GM19240 (cell line): Measurements from ENCODE around the gene POLE4.

ENCODE experiments used
- DNase-seq: peaks from one replicate; pipeline ENCODE4 v3.0.0; 2011; ENCODE audit warnings: low spot score; ENCODE audit not compliant: insufficient read length

POLE4 gene

DNA sequence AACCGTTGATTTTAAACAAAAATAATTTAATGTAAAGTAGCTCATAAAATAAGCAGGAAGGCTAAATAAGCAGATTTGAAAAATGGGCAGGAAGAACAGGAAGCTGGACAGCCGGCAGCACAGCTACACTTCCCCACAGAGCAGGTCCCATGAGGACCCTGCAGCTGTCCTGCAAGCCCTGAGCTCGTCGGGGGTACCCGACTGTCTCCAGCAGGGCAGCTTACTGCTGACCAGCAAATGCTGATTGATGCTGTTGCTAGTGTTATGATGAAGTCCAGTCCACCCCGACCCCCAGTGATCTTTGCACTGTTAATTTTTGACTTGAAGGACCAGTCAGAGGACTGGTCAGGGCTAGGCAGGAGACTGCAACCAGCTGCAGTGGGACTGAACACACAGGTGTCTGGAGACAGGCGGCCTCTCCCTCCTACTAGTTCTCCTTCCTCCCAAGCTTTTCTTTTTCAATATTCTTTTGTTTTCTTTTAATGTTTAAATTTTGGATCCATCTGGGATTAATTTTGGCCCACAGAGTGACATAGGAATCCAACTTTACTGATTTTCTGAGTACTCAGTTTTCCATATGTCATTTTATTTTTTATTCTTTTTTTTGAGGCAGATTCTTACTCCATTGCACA is 27.7 kb downstream of the POLE4 start:
- no peak for DNase-seq

DNA sequence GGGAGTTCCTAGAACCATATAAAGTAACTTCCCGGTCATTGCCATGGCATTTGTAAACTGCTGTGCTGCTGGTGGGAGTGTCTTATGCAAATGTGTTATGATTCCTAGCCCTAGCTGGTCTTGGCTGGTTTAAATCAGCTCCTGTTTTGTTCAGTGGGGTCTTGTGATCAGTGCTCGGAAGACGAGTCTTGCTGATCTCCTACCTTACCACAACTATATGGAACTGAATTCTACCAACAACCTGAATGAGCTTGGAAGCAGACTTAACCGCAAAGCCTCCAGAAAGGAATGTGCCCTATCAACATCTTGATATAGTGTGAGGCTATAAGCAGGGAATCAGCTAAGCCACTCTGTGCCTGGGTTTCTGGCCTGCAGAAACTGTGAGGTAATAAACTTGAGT is 33.5 kb downstream of the POLE4 start:
- no peak for DNase-seq

DNA sequence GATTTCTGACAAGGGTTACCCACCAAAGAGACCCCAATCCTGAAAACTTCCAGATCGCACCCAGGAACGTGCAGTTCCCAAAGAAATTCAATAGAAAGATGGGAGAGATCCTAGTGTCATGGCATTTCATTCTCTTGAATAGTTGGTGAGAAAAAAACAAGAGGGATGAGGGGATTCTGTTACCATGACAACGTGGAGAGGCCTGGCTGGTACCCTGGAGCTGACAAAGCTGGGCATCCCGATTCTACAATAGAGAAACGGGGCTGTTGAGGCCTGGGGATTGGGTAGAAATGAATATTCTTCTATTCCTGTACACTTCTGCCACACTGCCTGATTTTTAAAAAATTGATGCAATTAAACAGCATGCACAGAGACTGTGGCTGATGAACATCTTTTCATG is 41.0 kb downstream of the POLE4 start:
- DNase-seq: no peak

DNA sequence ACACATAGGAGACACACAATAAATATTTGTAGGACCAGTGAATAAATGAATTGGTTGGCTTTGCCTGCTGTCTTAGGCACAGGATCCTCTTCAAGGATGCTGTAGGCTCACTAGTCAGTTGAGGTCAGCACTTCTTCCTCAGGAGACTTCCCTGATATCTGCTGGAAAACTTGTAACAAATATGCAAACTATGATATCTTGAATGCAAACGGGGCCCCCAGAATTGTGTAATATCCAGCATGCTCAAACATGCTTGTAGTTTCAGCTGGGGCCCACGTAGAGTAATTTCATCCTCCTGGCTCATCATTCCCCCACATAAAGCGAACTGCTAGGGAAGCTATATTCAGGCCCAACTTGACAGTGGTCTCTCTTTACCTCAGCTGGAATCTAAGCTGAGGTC is 43.6 kb downstream of the POLE4 start:
- DNase-seq: no peak

DNA sequence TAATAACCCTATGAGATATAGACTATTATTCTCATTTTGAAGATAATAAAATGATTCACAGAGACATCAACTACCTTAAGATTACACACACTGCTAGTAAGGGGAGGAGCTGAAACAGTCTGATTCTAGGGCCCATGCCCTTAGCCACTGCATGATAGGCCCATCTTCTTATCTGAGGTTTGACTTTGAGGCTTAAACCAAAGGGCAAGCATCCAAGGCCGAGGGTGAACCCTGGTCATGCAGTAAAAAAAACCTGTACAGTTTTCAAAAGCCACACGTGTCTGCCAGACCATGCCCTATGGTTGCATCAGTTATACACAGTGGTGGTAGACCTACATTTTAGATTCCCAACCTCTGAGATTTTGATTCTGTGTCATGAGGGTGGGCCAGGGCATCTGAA is 44.8 kb downstream of the POLE4 start:
- no peak for DNase-seq

DNA sequence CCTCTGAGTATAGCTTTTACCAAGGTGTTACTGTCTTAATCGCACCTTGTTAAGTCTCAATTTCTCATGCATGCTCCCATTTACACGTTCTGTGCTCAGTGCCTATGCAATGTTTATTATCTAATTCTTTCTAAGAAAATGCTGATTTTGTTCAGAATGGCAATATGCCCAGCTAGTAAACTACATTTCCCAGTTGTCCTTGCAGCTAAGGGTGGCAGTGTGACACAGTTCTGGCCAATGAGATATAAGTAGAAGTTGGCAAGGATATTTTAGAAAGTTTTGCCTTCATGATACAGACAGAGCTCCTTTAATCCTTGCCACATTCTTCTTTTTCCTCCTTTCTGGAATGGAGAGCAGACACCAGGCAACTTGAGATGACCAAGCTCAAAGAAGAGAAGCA is 45.3 kb downstream of the POLE4 start:
- no peak for DNase-seq

DNA sequence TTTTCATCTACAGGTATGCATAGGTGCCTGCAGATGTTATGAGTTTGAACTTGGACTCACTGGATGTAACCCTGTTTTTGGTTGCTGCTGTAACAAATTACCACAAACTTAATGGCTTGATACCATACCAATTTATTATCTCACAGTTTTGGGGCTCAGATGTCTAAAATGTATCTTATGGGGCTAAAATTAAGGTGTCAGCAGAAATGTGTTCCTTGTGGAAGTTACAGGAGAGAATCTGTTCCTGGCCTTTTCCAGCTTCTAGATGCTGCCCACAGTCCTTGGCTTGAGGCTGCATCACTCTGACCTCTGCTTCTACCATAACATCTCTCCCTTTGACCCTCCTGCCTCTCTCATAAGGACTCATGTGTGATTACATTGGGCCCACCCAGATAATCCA is 47.6 kb downstream of the POLE4 start:
- no peak for DNase-seq

DNA sequence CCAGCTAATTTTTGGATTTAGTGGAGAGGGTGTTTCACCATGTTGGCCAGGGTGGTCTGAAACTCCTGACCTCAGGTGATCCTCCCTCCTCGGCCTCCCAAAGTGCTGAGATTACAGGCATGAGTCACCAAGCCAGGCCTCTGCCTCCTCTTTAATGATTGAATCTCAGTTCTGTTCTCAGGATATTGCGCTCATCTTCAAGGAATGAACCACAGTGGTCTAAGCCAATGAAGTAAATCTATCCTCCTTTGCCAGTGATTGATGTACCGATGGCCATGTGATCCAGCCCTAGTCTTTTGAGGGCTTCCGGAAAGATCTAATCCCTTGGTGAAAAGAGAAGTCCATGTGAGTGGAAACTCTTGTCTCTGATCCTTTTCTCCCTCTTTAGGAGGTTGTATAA is 48.6 kb downstream of the POLE4 start:
- no peak for DNase-seq

DNA sequence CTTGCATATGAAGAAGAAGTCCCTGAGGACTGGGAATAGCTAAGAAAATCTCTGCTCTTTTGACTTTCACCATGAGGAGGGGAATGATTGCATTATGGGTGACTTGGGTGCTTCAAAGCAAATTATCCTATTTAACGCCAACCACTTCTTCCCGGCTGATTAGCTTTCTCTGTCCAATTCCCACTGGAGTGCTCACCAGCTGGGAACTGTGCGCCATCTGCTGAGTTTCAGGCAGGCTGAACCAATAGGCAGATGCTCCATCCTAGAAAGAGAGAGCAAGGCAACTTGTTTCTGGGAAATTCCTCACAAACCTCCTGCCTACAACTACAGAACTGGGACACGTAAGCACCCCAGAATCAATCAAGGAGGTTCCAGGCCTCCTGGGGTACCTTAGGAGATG is 49.4 kb downstream of the POLE4 start:
- DNase-seq: no peak

DNA sequence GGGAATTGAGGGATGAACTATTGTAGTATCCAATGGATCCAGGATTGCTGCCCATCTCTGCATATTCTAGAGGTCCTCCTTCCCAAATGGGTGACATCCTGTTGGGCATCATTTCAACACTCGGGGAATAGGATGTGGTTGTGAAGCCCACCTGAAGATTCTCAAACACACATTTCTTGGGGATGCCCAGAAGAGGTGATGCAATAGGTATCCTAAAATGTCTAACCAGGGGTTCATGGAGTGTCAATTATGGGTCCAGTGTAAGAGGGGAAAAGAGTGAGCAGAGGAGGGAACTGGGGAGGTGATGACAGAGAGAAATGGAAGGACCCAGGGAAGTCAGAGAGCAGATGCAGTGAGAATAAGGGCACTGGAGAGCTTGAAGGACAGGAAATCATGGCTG is 52.1 kb downstream of the POLE4 start:
- no peak for DNase-seq

DNA sequence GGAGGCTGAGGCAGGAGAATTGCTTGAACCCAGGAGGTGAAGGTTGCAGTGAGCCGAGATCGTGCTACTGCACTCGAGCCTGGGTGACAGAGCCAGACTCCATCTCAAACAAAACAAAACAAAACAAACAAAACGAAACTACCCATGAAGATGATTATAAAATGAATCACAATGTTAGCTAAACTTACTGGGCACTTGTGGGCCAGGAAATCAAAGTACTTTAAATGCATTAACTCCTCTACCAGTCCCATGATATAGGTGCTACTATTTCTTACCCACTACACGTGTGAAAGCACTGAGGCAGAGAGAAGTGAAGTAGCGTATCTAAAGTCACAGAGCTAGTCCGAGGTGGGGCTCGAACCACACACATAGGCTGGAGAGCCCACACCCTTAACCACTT is 53.6 kb downstream of the POLE4 start:
- DNase-seq: no peak

DNA sequence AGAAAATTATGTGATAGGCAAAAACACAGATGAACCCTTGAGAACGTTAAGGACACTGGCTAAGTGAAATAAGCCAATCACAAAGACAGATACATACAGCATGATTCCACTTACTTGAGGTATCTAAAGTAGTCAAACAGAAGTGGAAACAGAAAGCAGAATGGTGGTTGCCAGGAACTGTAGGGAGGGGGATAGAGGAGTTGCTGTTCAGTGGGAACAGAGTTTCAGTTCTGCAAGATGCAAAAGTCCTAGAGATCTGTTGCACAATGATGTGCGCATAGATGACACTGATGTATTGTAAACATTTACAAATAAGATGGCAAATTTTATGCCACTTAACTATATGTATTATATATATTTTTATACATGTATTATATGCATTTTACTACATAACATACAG is 59.7 kb downstream of the POLE4 start:
- no peak for DNase-seq
